Stimulated activated CD4-positive, alpha-beta T cell treated with anti-CD3 and anti-CD28 coated beads, Interleukin-1b, Interleukin-23, amount 100 ng/mL, for 48 hours (primary cell): ENCODE measurements around the gene SYF2.
"Not testable (repeated sequence)": the region's sequence is repeated elsewhere in the genome, so short reads cannot be mapped to it uniquely, and the experiment has no call there.

Experiments used
- DNase-seq: peaks from one replicate; pipeline ENCODE4 v3.0.0-alpha.2; 2020

Gene SYF2

GRCh38 chr1:25245809-25246599 is 13.7 kb upstream of the SYF2 start:
- no peak for DNase-seq

- no peak for DNase-seq
Observed at GRCh38 chr1:25245393-25245792, 13.1 kb upstream of the SYF2 start.

DNA sequence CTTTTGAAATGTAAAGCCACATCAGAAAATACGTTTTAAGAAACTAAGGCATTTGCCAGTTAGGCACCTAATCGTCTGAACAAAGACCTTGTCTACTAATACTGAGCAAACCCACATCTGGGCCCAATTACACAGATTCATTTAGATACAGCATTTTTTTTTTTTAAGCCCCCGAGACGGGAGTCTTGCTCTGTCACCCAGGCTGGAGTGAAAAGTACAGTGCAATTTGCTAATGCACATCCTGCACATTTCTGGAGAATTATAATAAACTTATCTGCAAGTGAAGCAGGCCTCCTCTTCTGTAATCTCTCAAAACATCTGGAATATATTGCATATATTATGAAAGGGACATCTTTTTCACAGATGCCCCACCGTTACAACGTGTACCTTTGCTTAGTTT is 11.6 kb upstream of the SYF2 start:
- no peak for DNase-seq

- DNase-seq: peak; percentile 96
Observed at GRCh38 chr1:25239681-25240541, 7.6 kb upstream of the SYF2 start.

DNA sequence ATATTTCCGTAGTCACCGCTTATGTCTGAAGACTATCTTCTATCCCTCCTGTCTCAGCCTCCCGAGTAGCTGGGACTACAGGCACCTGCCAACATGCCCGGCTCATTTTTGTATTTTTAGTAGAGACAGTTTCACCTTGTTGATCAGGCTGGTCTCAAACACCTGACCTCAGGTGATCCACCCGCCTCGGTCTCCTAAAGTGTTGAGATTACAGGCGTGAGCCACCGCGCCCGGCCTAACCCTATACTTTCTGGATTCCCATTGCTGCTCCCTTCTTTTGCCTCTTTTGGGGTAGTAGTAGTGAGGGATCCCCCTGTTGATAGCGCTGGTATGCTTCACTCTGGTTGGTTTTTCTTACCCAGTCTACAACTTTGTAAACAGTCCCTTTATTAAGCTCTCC is 5.7 kb upstream of the SYF2 start:
- DNase-seq: no peak

- not testable (repeated sequence) for DNase-seq
Observed at GRCh38 chr1:25236261-25236660, 4.0 kb upstream of the SYF2 start.

GRCh38 chr1:25235411-25235810 is 3.1 kb upstream of the SYF2 start:
- not testable (repeated sequence) for DNase-seq

DNA sequence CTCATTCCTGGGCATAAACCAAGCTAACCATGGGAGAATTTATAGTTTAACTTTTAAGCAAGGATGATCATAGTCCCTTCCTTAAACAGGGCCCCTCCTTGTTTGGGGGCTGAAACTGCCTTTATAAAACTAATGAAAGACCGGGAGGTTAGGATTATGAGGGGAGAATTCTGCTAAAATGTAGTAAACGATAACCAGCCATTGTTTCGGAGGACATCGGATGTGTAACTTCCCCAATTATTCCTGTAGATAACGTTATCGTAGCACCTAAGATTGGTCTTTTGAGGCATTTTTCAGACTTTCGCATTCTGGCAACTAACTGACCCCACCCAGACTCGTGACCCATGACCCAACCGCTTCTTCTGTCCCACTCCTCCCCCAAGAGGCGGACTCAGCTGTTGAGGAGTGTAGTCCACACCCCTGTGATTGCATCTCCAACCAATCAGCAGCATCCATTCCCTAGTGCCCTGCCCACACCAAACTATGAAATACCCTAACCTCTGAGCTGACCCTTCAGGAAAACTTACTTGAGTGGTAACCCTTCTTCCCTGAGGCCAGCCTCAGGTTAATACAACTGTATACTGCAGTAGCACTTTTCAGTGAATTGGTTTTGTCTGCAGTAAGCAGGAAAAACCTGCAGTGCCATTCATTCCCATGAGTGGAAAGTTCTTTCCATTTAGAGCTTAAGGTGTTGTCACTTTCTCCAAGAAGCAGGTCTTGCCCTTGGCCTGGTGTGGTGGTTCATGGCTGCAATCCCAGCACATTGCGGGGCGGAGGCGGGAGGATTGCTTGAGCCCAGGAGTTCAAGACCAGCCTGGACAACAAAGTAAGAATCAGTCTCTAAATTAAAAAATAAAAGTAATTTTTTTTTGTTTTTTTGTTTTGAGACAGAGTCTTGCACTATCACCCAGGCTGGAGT is 823 bp upstream of the SYF2 start:
- peak; percentile 74 for DNase-seq

- no peak for DNase-seq
Observed at GRCh38 chr1:25223471-25223870, 8.8 kb downstream of the SYF2 start.

DNA sequence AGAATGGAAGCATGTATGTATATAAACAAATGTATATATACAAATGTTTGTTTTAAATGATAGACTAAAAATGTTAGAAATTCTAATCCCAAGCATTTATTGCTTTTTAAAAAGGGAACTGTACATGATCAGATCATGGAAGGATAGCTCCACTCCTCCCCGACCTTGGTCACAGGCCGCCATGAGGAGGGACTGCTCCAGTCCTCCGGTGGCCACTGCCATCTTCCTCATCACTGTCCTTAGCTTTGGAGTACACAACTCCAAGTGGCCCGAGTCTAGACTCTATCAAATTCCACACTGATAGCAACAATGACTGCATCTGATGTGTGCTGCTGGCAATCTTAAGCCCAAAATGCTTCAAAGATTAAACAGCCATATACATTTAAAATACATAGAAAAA is 9.7 kb downstream of the SYF2 start:
- DNase-seq: no peak

DNA sequence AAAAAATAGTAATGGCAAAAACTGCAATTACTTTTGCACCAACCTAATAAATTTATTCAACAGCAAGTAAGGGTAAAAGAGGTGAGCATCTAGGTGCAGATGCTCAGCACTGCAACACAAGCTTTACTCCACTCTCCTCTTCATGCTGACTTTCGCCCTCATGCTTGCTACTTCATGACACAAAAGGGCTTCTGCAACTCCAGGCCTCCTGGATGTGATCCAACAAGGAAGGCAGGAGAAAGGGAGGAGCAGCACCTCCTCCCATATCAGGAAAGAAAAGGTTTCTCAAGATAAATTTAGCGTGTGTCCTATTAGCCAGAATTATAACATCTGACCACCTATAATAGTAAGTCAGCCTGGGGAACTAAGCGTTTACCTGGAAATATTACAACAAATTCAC is 11.6 kb downstream of the SYF2 start:
- no peak for DNase-seq

DNA sequence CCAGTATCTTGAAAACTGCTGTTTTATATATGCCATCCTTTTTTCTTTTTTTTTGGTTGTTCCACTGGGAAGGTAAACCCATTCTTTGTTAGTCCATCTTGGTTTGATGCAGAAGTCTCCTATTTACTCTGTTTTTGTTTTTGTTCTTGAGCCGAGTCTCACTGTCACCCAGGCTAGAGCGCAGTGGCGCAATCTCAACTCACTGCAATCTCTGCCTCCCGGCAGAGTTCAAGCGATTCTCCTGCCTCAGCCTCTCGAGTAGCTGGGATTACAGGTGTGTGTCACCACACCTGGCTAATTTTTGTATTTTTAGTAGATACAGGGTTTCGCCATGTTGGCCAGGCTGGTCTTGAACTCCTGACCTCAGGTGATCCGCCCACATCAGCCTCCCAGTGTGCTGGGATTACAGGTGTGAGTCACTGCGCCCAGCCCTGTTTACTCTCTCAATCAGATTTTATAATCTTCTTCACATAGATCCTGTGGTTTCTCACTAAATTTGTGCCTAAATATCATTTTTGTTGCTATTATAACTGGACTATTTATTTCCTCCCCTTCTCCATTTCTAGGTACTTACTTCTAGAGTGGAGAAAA is 12.5 kb downstream of the SYF2 start:
- DNase-seq: no peak

- DNase-seq: no peak
Observed at GRCh38 chr1:25217598-25218232, 14.6 kb downstream of the SYF2 start.

GRCh38 chr1:25217015-25217414 is 15.3 kb downstream of the SYF2 start:
- DNase-seq: no peak

- DNase-seq: no peak
Observed at GRCh38 chr1:25216123-25216522, 16.2 kb downstream of the SYF2 start.

- DNase-seq: no peak
Observed at GRCh38 chr1:25212725-25213124, 19.6 kb downstream of the SYF2 start.

DNA sequence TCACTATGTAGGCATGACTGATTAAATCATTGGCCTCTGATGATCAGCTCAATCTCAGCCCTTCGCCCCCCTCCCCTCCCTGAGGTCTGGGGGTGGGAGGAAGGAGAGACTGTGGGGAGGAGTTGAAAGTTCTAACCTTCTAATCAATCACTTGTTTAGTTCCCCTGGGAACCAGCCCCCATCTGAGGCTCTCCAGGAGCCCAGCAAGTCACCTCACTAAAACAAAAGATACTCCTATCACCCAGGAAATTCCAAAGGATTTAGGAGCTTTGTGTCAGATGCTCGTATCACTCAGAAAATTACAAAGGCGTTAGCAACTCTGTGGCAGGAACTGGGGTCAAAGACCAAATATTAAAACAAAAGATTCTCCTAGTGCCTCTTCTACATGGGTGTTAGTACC is 21.6 kb downstream of the SYF2 start:
- no peak for DNase-seq

- DNase-seq: no peak
Observed at GRCh38 chr1:25209516-25209915, 22.8 kb downstream of the SYF2 start.

DNA sequence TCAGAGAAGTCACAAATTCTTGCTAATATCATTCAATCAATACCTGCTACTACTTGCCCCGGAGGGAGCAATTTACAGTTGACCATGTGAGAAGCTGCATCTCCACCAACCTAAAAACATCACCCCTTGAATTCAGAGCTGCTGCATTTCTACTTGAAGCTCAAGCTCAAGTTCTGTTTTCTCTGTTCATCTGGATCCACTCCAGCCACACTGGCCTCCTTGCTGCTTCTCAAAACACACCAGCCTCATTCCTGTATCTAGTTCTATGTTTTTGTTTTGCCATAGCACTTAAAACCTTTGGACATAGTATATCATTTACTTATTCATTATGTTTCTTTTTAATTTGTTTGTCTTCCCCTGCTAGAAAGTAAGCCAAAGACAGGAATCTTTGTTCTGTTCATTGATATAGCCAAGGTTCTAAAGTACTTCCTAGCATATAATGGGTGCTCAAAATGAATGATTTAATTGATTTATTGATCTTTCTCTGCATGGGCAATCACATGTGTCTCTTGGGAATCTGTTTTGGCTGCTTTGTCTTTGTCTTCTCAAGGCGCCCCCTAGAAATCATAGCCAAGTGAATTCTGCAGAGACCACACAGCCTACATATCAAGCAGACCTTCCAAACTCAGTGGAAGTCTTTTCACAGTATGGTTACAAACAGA is 23.6 kb downstream of the SYF2 start:
- DNase-seq: no peak

DNA sequence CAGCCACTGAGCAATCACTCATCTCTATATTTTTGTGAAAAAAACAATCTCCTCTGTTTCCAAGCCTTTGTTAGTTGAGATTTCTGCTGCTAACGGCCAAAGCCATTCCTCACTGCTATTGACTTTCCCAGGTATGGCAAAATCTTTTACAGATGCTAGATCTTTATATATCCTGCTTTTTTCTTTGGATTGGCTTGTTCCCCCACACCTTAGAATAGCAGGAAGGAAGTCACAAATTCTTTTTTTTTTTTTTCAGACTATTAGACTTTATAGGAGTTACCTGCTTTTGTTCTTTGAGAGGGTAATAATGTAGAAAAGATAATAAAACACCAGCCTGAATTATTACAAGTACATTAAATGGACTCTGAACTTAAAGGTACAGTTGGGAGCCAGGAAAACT is 24.2 kb downstream of the SYF2 start:
- no peak for DNase-seq

DNA sequence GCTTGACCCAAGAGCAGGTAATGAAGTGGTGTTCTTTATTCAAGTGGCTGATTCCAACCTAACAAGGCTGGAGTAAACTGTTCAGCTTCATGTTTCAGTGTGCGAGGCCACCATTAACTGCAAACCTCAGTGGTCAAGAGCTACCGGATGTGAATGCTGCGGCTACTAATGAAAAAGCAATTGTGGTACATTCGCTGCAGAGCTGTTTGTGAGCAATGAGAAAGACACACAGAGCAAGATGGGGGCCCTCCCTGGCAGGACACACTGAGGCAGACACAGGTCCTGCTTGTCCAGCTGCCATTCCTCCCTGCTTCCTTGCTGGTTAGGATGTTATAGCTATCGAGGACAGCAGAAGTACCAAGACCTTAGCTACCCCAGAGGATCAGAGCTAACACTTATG is 26.1 kb downstream of the SYF2 start:
- no peak for DNase-seq

GRCh38 chr1:25205786-25206185 is 26.5 kb downstream of the SYF2 start:
- no peak for DNase-seq
